GM18870 (cell line): ENCODE data around the gene MPO.

Experiments
- ATAC-seq: cut with Tn5 transposase; IDR thresholded peaks from one replicate; pipeline ENCODE4 v1.9.1; 2021; ENCODE audit warnings: moderate library complexity; ENCODE audit not compliant: unreplicated experiment

MPO gene, protein sequence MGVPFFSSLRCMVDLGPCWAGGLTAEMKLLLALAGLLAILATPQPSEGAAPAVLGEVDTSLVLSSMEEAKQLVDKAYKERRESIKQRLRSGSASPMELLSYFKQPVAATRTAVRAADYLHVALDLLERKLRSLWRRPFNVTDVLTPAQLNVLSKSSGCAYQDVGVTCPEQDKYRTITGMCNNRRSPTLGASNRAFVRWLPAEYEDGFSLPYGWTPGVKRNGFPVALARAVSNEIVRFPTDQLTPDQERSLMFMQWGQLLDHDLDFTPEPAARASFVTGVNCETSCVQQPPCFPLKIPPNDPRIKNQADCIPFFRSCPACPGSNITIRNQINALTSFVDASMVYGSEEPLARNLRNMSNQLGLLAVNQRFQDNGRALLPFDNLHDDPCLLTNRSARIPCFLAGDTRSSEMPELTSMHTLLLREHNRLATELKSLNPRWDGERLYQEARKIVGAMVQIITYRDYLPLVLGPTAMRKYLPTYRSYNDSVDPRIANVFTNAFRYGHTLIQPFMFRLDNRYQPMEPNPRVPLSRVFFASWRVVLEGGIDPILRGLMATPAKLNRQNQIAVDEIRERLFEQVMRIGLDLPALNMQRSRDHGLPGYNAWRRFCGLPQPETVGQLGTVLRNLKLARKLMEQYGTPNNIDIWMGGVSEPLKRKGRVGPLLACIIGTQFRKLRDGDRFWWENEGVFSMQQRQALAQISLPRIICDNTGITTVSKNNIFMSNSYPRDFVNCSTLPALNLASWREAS

DNA sequence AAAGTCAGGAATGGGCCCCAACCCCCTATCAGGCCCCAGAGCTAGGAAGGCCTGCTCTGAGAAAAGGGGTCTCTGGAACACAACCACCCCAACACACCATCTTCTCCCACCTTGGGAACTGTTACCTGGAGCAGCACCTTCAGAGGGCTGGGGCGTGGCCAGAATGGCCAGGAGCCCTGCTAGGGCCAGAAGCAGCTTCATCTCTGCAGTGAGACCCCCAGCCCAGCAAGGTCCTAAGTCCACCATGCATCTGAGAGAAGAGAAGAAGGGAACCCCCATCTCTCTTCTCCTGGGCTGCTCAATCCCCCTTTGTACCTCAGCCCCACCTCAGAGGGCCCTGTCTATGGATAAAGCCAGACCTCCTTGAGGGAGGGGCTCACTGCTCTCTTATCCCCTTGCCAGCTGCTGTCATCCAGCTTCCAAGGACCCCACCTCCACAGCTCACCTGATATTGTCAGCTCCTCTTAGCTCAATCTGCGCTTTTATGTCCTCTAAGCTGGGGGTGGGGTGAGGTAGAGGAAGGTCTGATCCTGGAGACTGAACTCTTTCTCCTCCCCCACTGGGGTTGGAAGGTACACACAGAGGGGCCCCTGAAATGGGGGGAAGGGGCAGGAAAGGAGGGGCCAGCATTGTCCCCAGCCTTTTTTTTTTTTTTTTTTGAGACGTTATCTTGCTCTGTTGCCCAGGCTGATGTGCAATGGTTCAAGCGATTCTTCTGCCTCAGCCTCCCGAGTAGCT lies at the start of gene MPO:
Gene MPO (minus strand): TSS at position 456 of the 738 bp plus-strand sequence. CDS start 177 bp downstream, at position 279.
- no peak for ATAC-seq

DNA sequence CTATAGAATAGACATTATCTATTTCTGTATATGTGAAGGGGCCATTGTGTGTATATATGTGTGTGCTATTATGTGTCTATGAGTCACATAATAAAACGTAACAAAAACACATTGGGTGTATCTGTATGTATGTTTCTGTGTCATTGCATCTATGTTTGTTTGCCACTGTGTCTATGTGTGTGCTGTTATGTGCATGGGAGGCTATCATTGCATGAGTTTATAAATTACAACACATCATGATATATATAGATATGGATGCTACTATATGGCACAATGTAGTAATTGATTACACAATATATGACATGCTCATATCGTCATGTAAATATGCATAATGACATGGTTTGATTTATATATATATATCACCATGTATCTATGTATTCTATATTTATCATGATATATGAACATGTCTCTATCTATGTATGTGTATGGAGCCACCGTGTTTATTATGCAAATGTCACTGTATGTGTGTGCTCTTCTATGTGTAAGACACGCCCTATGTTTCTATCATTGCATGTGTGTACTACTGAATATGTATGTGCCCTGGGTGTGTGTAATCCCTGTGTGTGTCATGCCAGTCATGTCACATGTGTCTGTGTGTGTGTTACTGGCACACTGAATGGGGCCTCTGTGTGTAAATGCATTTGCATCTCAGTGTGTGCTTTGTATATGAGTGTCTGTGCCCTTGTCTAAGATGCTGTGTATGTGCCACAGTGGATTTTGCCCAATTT lies 49.2 kb upstream of the MPO start:
- ATAC-seq: peak; percentile 30

DNA sequence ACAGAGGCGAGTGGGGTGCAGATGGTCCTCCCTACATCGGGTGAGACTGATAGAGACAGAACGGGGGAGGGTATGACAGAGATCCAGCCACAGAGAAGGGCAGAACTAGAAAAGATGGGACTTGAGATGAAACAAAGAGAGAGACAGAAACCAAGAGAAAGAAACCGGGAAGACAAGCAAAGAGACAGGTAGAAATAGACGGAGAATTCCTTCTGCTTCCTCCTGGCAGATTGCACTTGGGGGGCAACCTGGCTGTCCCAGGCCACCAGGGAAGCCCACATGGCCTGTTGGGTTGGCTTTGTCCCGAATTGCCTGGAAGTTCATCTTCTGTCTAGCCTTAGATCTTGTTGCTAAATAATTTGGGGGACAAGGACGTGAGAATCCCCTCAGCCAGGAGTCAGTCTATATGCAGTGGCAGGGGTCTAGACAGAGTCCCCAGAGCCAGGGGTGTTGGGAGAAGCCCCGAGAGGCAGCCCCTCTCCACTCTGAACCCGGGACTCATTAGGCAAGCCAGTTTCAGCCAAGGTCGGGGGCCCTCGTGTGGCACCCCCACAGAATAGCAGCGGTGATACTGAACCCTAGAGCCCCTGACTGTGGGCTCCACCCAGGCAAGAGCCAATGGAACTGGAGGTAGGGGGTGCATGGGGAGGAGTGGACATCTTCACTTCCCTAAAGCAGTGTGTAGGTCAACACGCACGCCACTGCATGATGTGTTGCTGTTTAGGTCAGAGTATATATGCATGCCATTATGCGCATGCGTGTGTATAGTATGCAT lies 48.5 kb upstream of the MPO start:
- ATAC-seq: peak; percentile 41

DNA sequence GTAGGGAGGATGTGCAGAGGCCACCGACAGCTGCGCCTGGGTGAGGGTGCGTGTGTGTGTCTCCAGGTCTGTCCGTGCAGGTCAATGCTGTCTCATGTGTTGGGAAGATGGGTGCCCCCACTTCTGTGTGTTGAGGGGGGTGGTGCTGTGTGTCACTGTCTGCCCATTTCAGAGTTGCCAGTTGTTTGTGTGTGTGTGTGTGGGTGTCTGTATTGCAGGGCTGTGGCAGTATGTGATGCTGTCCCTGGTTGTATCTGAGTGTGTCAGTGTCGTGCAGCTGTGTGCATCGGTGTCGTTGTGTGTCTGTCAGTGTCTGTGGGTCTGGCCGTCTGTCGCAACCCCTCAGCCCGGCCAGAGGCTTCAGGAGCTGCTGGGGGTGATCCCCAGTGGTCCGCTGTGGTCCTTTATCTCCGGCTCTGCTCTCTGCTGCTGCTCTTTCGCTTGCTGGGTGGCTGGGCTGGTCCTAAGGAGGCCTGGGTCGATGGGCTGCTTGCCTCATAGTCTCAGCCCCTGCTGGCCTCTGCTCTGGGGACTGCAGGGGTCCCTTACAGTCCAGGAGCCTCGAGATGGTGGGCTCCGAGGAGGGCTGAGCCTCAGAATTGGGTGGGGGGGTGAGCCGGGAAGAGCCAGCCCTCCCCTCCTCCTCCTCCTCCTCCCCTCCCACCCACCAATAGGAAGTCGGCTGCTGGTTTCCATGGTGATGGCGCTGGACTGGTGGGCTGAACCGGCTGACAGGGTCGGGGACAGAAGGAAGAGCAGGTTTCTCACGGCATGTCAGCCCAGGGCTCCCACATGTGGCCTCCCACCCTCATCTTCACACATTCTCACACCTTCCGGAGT lies 47.7 kb upstream of the MPO start, which contains the start of gene TSPOAP1:
Gene TSPOAP1 (minus strand): TSS at position 601 of the 840 bp plus-strand sequence. CDS start 875 bp downstream, outside the sequence.
- ATAC-seq: no peak

DNA sequence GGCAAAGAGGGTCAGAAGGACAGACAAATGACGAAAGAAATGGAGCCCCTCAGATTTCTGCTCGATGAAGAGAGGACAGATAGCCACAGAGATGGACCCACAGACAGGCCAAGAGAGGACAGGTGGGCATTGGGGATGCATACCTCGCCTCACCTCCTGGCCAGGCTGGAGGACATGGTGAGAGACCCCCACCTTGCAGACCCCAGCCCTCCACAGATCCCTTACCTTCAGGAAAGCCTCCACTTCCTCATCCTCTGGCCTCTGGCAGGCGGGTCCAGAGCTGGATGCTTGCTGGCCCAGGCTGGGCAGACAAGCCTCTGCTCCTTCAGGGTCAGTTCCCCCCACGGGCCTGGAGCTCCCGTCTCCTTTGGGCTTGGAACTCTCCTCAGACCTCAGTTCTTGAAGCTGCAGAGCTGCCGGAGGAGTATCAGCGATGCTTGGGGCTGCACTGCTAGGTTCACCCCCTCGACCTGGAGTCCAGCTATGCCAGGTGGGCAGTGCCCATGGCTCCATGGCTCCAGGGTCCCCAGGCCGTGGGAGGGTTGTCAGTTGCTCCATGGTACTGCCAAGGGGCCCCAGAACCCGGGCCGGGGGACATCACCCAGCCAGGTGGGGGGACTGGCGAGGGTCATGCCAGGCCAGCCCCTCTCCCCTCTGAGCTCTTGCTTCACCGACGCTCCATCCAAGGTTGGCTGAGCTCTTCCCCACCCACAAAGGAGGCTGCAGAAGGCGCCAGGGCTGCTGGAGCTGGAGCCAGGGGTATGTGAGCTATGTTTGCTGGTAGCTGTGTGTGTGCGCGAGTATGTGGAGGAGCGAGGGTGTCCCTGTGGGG lies 46.8 kb upstream of the MPO start:
- no peak for ATAC-seq

DNA sequence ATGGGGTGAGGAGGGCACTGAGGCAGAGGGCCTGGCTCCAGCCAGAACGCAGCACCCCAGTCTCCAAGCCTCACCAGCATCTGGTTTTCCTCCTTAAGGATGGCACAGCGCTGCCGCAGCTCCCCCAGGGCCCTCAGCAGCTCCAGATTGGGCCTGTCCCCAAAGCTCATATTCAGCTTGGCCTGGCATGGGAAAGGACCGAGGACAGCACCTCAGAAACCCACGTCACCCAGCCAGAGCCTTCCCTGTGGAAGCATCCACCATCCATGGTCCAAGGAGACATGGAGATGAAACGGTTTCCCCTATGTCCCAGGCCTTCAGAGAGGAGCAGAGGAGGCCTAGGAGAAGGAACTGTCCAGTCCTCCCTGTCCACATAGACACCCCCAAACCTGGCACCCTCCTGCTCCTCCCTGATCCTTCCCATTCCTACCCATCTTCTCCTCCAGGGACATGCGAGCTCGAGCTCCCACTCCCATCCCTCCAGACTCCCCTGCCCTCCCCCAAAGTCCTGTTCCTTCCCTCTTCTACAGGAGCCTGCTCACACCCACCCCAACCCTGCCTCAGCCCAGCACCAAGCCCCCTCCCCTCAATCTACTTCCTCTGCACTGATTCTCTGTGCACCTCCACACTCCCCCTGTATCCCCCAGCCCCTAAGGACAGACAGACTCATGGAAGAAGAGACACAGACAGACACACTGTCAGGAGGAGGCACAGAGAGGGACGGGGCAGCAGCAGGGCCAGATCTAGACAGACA lies 46.1 kb upstream of the MPO start:
- no peak for ATAC-seq

DNA sequence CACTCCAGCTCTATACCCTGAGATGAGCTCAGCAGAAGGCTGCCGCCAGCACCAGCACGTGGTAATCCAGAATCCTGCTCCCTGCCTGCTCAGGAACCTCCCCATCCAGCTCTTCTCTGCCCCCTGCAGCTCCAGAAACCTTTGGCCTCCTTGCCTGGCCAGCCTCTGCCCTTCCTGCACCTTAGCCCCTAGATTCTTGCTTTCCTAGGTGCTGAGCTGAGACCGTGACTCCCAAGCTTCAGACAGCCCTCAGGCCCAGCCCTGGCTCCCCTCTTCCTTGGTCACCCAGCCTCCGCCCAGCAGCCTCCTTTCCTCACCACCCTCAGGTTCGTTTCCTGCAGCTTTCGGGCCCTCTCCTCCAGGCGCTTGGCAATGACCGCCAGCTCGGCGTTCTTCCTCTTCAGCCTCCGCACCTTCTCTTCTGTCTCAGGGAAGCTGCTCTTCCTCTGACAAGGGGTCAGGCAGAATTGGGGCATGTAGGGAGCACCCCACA lies 45.3 kb upstream of the MPO start:
- ATAC-seq: no peak

DNA sequence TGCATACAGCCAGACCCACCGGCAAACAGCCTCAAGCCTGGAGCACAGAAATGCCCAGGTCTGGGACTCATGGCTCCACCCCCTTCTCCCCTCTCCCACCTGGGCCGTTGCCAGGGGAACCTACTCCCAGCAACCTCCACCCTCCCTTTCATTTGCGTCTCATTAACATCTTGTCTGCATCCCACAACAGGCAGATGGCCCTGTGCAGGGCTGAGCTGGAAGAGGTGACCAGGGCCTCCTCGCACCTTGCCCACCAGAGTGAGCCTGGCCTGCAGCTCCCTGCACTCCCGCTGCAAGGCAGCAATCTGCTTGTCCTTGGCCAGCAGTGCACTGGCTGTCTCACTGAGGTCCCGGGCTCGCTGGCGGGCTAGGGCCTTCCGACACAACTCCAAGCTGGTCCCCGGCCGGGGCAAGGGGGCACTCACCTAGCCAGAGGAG lies 44.6 kb upstream of the MPO start:
- ATAC-seq: no peak

DNA sequence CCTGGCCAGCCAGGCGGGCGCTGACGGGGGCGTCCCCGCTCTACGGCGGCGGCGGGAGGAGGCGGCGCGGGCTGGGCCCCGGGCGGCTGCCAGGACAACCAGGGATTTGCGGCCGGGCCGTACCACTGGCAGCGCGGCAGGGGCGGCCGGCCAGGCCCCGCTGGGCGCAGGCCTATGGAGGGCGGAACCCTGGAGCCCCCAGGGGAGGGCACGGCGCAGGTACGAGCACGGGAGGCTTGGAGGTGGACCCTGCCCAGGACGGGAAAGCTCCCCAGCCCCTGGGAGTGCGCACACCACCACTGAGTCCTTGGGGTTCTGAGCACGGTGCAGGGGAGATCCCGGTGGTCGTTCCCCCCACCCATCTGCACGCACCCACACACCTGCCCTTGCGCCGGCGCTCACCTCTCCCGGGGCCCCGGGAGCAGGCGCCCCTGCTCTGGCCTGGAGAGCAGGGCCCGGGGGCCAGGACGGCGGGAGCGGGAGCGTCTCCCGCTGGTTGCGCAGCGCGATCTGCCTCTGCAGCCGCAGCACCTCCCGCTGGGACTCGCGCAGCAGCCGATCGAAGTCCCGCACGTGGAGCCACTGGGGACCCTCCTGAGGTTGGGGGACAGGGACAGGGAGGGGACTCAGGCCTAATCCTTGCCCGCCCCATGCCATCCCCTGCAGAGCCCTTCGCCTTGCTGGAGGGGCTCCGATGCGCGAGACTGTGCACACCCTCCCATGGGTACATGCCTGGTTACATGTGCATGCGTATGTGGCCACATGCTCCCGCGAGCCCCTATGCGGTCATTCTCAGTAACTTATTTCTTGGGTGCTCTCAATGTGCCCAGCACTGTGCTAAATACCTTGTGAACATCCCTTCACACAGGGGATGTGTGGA lies 43.9 kb upstream of the MPO start:
- ATAC-seq: no peak

DNA sequence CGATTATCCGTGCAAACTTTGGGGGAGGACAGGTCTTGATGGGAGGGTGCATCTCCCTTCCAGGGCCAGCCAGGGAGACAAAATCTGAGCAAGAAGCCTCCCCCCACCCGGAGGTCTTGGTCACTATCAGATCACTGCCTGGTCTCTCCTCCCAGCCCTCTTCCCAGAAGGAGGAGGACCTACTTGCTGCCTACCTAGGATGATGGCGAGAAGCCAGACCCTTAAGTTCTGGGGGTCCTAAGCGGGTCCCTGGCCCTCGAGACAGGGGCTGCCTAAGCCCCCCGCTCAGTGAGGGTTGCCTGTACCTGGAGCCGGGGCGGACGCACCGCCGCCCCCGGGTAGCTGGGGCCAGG lies 43.3 kb upstream of the MPO start:
- ATAC-seq: no peak

DNA sequence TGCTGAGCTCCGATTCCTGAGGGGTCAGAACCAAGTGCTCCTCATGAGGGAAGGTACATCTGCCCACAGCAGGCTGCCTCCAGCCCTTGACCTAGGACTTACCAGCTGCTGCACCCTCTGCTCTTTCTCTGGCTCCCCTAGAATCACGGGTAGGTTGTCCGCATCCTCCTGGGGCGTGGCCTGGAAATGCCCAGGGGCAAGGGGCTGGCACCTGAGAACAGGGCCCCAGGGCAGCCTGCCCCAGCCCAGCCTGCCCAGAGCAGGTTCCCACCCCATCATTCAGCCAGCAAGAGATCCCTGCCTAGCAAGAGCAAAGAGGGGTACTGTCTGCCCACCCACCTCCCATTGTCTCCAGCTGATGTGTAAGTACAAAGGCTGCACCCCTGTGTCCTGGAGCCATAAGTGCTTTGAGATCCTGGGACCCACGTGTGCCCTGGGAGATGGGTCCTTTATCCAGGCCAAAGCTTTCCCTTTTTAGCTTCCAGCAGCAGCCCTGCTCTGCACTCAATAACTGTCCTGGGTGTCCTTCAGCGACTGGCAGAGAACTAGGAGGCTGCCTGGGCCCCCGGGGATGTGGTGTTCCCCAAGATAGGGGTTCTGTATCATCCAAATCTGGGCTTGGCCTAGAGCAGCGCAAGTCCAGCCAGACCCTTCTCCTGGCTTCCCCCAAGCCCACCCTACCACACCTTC lies 42.8 kb upstream of the MPO start:
- no peak for ATAC-seq

DNA sequence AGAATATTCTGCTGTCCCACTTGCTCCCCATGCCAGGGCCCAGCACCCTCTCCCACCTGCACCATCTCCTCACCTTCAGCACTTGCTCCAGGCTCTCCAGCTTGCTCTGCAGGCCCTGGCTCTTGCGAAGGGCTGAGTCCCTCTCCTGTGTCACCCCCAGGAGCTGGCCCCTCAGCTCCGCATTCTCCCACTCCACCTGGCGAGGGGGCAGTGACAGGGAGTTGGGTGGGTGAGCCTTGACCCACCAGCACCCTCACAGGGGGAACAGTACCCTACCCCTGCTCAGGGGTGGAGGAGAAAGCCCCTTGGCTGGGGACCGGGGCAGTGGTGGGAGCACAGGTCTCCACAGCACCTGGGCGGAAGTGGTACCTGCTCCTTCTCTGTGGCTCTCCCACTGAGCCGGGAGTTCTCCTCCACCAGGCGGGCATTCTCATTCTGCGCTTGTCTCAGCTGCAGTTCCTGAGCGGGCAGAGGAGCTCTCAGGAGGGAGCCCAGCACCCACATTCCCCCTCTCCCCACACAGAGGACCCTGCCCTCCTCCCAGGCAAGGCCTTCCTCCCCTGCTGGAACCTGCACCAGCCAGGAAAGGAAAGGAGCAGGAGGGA lies 41.9 kb upstream of the MPO start:
- no peak for ATAC-seq

DNA sequence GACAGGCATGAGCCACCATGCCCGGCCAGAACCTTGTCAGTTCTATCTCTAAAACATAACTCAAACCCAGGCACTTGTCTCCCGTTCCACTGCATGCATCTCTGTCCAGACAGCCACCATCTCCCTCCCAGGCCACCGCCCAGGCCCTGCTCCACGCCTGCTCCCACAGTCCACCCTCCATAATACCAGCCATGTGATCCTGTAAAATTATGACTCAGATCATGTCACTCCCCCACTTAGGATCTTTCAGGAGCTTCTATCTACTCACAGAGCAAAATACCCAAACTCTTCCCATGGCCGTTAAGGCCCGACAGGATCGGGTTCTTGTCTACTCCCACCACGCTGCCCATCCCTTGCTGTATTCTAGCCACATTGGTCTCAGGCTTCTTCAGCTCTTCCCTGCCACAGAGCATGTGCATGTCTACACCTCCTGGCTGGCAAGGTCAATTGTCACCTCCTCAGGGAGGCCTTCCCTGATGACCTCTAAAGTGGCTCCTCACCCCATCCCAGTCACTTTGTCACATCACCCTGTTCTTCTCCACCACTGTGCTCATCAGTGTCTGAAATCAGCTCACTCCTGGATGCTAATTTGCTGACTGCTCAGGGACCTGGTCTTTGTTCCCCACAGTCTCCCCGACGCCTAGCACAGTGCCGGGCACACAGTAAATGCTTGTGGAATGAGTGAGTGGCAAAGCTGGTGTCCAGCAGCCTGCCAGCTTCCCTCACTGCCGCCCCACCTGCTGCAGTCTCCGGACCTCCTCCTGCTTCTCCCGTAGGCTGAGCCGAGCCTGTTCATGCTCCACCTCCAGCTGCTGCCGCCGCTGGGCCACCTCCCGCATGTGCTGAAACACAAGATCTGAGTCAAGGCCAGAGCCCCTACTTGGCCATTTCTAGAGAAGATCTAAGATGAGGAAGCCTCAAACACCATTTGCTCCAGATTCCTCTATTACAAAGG lies 41.1 kb upstream of the MPO start:
- no peak for ATAC-seq

DNA sequence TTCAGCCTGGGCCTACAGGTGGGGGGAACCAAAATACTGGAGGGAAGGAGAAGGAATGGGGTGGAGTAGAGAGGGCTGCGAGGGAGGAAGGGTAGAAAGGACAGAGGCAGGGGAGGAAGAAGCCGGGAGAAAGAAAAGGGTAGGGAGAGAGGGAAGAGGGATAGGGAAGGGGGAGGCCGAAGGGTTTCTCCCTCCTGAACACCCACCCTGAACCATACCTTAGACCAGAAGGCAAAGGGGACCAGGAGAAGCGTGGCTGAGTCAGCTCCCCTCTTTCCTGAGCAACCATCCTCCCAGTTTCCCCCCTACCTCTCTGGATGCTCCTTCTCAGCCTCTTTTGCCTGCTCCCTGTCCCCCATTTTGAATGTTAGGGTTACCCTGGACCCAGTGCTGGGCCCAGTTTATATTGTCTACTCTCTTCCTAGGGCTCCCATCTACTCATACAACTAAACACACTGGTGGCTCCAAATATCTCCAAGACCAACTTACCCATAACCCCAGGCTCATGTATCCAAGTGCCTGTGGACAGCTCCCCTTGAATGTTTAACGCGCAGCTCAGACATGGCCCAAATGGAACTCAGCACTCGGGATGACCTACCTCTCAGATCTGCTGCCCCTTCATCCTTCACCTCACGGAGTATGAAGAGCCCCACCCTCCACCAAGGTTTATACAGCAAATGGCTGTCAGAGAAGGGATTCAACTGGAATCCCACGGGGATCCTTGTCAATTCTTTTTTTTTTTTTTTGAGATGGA lies 40.0 kb upstream of the MPO start:
- ATAC-seq: no peak
